AG20443 (cell line): ENCODE data around the gene SUCO.
A peak's percentile ranks its signal among the peaks of the same experiment; 100 is the strongest.
"Not testable (repeated sequence)": the region's sequence is repeated elsewhere in the genome, so short reads cannot be mapped to it uniquely, and the experiment has no call there.

Experiments used
- DNase-seq: peaks from one replicate; pipeline ENCODE4 v3.0.0; 2012; ENCODE audit warnings: low spot score, mixed read lengths

The SUCO gene

DNA sequence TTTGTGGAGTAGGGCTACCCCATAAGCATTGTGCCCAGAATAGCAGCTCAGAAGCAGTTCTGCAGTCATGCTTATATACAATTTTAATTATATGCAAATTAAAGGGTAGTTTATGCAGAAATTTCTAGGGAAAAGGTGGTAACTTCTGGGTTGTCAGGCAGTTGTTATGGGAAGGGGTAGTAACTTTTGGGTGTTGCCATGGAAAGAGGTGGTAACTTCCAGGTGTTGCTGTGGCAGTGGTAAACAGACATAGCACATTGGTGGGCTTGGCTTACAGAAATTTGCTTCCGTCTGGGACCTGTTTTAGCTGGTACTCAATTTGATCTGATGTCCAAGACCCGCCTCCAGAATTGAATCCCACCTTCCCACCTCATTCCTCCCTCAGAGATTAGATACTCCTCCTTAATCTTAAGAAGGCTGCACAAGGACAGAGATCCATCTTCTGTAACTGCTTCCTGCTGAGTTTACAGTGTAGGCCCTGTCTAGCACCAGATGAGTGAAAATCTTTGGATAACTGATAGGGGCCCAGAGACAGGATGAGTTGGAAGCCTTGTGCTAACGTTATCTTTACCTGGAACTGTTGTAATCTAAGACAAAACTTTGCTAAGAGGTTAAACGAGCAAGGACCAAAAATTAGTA is 26.7 kb downstream of the SUCO start:
- no peak for DNase-seq

DNA sequence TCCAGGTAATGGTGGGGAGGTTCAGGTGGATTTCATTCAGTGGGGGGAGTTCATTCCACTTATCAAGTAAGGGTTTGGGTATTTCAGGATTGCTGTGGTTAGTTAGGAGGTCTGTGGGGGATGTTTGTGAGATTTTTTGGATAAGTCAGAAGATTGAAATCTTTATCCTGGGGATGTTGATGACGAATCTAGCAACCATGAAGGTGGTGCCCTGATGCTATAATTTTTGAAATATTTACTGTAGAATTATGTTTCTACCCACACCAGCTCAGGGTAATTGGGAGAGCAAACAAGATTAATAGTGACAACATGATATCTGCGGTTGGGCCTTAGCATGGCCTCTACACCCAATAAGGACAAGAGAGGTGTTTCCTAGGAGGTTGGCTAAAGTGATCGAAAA is 28.3 kb downstream of the SUCO start:
- peak; percentile 19 for DNase-seq

DNA sequence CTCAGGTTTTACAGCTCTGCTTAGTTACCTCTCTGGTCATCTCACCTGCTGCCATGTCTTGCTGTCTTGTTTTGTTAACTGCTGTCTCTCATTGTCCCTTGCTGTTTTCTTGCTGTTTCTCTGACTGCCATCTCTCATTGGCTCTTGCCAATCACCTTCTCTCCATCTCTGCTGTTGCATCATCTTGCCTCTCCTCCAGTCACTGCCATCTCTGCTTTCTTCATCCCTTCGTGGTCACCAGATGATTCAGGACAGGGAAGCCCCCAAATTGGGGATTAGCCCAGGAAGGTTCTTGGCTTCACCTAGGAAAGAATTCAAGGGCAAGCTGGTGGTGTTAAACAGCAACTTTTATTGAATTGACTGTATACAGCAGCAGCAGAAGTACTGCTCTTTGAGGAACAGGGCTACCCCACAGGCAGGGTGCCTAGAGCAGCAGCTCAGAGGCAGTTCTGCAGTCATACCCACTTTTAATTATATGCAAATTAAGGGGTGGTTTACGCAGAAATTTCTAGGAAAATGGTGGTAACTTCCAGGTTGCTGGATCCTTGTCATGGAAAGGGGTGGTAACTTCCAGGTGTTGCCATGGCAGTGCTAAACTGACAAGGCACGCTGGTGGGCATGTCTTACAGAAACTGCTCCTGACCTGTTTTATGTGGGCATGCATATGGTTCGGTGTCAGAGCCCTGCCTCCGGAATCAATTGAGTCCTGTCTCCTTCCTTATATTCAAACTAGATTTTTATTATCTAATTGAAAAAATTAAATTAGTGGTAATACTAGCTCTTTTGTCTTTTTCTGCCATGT is 33.4 kb downstream of the SUCO start:
- no peak for DNase-seq

DNA sequence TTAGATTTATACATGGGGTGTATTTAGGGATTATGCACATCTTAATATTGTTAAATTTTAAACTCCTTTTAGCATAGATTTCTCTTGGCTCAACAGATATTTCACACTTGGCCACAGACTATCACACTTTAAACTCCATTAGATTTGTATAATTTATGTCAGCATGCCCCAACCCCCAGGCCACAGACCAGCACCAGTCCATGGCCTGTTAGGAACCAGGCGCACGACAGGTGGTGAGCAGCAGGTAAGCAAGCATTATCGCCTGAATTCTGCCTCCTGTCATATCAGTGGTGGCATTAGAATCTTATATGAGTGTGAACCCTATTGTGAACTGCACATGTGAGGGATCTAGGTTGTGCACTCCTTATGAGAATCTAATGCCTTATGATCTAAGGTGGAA is 34.8 kb downstream of the SUCO start:
- no peak for DNase-seq

DNA sequence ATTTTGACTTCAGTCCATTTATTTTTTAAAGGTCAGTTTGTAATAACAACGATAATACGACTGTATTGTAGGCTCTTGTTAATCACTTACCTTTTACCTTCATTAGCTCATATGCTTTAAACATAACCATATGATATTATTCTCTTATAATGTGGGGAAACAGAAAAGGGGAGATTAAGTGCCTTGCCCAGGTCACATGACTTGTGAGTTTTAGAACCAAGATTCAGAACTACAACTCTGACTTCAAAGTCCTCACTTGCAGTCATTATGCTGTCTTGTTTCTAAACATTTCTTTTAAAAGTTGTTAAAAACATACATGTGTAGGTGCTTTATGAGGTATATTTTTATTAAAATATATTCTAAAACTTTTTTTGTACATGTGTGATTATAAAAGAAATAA is 41.1 kb downstream of the SUCO start:
- DNase-seq: no peak

DNA sequence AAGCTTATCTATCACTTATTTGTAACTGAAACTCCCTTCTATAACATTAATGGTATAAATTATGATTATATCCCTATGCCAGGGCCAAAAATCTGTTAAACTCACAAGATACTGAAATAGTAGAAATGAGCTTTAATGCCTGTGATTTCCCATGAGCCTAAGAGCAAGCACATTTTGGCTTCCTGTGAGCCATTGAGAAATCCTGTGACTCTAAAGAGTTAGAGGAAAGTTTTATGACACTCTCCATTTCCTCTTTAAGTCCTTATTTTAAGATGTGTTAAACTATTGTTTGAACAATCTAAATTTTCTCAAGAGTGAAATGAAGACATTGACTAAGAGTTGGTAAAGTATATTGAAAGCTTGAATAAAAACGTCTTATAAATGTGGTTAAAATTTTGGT is 45.6 kb downstream of the SUCO start:
- DNase-seq: no peak

DNA sequence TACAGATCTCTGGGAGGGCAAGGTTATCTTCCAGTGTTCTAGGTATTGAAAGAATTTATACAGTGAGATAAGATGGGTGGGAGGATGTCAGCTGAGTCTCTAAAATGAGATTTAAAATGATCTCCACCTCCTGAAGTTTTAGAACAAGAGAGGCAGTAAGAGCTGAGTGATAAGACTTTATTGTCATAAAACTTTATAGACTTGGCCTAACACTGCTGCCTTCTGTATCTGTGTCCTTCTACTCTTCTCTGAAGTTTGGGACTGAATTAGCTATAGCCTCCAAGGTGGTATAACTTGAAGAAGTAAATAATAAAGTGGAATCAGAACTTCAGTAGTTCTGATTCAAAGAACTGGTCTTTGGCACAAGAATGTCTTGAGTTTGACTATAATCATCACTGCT is 48.3 kb downstream of the SUCO start:
- DNase-seq: no peak

DNA sequence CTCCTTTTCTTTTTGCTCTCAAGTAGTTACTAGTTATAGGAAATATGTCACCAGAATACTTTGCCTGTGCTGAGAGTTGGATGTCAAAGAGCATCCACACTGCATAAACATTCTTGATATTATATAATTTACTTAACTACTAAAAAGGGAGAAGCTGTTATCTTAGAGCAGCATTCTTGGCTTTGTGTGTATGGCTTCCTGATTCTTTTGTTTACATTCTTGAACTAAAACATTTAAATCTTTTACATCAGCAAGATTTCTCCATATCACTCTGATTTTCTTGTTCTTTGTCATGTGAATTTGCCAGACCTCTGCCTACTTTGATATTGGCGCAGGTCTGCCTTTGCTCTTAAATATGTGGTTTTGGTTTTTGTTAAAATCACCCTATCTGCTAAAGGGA is 48.8 kb downstream of the SUCO start:
- no peak for DNase-seq

DNA sequence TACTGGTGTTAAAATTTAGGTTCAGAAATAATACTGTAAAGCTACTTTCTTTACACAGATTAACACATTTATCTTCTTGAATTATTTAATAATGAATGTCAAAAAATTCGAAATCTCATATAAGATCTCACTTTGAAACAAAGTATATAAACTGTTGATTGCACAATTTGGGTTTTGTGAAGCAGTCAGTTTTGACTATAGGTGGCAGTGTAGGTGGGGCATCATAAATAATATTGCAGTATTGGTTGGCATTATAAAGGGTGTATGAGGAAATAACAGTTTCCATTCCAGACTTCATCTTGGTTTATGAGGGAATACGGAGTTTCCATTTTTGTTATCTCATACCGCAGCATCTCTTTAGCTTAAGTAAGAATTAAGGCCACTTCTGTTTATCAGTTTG is 49.9 kb downstream of the SUCO start:
- DNase-seq: no peak

DNA sequence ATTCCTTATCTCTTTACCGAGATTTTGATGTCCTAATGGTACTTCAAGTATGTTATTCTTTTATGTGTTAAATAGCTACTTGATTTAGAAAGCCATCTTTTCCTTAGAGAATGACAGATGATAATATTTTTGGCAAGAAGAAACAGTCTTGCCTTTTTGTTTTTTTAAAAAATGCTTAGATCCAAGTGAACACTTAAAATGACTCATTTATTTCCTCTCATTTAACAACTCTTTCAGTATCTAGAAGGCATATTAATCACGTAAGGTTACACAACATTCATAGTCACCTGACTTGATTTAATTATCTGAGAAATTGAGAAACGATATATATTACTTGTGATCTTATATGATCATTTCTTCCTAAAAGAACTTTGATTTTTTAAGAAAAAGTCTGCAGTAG is 52.4 kb downstream of the SUCO start:
- DNase-seq: peak; percentile 16

DNA sequence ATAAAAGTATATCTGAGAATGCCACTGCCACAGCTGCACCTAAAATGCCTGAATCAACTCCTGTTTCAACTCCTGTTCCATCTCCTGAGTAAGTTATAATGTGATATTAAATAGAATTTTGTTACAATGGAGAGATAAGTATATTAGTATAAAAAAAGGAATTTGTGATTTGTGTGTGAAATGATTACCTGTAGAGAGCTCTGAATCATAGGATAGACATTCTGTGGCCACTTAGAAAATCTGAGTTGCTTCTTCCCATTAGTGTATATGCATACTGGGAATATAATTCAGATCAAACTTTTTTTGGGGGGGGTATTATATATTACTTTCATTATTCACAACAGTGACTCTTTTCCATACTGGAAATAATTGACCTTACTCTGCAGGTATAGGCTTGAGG is 52.9 kb downstream of the SUCO start:
- DNase-seq: no peak

DNA sequence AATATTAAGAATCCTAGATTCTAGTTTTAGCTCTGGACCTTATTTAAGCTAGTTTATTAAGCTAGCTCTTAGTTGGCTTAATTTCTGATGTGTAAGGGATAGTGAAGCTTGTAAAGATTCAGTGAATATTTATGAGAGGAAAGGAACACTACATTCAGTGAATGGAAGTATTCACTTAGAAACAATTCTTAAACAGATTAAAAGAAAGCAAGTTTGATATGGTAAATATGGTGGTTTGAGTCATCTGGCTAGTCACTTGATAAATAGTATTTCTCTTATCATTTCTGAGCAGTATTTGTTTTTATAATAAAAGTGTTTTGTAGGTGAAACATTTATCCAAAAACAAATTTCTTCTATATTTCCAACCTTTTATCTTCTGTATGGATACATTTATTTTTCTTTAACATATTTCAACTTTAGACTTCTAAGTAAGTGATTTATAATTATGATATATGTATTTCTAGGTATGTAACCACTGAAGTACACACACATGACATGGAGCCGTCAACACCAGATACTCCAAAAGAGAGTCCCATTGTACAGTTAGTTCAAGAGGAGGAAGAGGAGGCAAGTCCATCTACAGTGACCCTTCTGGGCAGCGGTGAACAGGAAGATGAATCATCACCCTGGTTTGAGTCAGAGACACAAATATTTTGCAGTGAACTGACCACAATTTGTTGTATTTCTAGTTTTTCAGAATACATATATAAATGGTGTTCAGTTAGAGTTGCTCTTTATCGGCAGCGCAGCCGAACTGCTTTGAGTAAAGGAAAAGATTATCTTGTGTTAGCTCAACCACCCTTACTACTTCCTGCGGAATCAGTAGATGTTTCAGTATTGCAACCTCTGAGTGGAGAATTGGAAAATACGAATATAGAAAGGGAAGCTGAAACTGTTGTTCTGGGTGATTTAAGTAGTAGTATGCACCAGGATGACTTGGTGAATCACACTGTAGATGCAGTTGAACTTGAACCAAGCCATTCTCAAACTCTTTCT is 55.6 kb downstream of the SUCO start:
- peak; percentile 73 for DNase-seq

DNA sequence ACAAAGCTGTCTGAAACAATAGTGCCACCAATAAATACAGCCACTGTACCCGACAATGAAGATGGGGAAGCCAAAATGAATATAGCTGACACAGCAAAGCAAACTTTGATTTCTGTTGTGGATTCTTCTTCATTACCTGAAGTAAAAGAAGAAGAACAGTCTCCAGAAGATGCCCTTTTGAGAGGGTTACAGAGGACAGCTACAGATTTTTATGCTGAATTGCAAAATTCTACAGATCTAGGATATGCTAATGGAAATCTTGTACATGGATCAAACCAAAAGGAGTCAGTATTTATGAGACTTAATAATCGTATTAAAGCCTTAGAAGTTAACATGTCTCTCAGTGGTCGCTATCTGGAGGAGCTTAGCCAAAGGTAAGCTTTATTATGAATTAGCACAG is 56.6 kb downstream of the SUCO start:
- DNase-seq: no peak

DNA sequence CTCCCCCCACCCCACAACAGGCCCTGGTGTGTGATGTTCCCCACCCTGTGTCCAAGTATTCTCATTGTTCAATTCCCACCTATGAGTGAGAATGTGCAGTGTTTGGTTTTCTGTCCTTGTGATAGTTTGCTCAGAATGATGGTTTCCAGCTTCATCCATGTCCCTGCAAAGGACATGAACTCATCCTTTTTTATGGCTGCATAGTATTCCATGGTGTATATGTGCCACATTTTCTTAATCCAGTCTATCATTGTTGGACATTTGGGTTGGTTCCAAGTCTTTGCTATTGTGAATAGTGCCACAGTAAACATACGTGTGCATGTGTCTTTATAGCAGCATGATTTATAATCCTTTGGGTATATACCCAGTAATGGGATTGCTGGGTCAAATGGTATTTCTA is 58.5 kb downstream of the SUCO start:
- DNase-seq: not testable (repeated sequence)

DNA sequence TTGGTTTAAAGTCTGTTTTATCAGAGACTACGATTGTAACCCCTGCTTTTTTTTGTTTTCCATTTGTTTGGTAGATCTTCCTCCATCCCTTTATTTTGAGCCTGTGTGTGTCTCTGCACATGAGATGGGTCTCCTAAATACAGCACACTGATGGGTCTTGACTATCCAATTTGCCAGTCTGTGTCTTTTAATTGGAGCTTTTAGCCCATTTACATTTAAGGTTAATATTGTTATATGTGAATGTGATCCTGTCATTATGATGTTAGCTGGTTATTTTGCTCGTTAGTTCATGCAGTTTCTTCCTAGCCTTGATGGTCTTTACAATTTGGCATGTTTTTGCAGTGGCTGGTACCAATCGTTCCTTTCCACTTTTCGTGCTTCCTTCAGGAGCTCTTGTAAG is 62.1 kb downstream of the SUCO start:
- DNase-seq: not testable (repeated sequence)

DNA sequence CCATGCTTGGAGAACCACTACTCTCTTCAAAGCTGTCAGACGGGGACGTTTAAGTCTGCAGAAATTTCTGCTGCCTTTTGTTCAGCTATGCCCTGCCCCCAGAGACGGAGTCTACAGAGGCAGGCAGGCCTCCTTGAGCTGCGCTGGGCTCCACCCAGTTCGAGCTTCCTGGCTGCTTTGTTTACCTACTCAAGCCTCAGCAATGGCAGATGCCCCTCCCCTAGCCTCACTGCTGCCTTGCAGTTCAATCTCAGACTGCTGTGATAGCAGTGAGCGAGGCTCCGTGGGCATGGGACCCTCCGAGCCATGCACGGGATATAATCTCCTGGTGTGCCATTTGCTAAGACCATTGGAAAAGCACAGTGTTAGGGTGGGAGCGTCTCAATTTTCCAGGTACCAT is 63.8 kb downstream of the SUCO start:
- not testable (repeated sequence) for DNase-seq

DNA sequence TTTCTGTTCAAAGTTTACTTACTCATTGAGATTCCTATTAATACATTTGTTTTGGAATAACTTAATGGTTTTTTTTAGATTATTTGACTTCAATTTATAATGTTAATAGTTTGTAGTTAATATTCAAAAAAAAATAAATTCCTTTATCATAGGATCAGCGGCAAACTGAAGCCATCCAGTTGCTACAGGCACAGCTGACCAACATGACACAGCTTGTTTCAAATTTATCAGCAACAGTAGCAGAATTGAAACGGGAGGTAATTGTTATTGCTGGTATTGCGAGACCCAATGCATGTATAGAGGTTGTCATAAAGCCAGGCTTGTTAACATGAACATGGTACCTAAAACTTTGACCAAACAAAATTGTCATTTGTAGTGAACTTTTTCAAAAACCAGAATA is 67.0 kb downstream of the SUCO start:
- no peak for DNase-seq

DNA sequence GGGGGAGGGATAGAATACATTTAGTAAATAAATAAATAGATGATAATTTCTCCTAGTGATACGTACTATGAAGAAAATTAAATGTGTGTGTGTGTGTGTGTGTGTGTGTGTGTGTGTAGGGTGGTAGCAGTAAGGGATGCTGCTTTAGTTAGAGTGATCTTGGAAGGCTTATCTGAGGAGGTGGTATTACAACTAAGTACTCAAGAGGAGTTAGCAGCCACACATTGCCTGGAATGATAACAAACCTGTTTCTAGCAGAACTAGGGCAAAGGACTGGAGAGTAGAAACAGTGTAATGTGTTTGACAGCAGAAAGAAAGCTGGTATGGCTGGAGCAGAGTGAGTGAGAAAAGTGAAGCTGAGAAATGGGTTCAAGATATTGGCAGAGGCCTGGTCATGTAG is 67.7 kb downstream of the SUCO start:
- DNase-seq: no peak

DNA sequence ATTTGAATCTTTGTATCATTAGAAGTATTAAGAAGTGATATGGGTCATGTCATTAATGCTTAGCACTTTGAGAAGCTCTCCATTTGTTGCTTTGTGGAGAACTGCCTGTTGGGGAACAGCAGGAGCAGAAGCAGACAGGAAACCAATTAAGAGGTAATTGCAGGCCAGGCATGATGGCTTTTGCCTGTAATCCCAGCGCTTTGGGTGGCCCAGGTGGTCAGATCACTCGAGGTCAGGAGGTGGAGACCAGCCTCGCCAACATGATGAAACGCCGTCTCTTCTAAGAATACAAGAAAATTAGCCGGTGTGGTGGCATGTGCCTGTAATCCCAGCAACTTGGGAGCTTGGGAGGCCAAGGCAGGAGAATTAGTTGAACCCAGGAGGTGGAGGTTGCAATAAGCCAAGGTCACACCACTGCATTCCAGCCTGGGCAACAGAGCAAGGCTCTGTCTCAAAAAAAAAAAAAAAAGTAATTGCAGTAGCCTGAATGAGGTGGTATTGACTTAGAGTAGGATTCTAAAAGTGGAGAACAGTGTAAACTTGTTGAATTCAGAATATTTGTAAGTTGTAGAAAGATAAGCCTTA is 68.2 kb downstream of the SUCO start:
- DNase-seq: no peak

DNA sequence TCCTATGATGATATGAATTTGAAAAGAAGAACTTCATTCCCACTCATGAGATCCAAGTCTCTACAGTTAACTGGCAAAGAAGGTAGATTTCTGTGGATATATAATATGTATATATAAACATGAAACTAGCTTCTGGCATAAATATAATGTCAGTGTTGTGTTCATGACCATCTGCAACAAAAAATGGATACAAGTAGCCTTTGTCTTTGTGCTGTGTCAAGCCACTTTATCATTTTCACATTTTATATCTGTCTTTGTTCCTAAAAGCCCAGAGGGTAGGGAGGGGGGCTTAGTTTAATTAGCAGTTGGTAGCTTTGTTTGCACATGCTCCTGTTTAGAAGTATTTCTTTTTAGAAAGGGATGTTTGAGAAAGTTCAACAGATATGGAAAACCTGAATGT is 69.8 kb downstream of the SUCO start:
- no peak for DNase-seq

DNA sequence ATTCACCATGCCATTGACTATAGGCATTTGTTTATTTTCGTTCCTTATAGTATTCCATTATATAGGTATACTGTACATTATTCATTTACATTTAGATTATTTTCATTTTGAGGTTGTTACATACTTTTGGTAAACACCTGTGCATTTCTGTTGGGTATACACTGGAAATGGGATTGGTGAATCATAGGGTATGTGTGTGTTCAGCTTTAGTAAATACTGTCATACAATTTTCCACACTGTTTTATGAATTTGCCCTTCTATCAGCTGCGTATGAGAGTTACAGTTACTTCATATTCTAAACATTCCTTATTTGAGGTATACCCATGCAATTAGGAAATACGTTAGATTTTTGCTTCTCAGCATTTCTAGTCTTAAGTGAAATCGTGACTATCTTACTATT is 70.9 kb downstream of the SUCO start:
- DNase-seq: no peak

DNA sequence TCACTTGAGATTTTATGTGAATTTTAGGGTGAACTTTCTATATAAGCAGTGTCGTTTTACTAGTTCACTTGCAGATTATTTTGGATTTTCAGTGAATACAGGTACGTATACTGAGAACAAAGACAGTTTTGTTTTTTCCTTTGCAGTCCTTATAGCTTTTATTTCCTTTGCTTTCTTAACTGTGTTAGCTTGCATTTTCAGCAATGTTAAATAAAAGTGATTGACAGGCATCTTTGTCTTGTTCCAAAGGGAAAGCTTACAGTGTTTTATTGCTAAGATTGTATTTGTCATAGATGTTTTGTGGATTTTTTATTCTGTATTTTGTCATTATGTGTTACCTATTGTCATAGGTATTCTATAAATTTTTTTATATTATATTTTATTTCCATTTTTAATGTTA is 72.7 kb downstream of the SUCO start:
- no peak for DNase-seq
